Vagina (tissue), 2 donors: ENCODE data around the gene TMIGD2.

Experiments
- CTCF ChIP-seq, 3 experiments: fragments of 450-650 bp in 2 of 3; fragments of 200-600 bp in 1 of 3; sonication (generic) in 1 of 3; IDR thresholded peaks; one replicate each; pipeline ENCODE4 v1.5.1; 2017 to 2019; ENCODE audit warnings: antibody characterized with exemption in 3 of 3, mild to moderate bottlenecking in 2 of 3, moderate library complexity in 2 of 3
- POLR2A ChIP-seq, 2 donors: fragments of 450-650 bp; IDR thresholded peaks; one replicate each; pipeline ENCODE4 v1.6.1; 2017; ENCODE audit warnings: antibody characterized with exemption in 2 of 2, mild to moderate bottlenecking in 2 of 2, moderate library complexity in 2 of 2
- POLR2AphosphoS5 ChIP-seq, 2 donors: sonication (generic); formaldehyde crosslinking; IDR thresholded peaks; one replicate each; pipeline ENCODE4 v1.9.0; 2017; ENCODE audit warnings: antibody characterized with exemption in 2 of 2, mild to moderate bottlenecking in 2 of 2, low read depth in 1 of 2; ENCODE audit not compliant: insufficient read depth in 1 of 2

DNA sequence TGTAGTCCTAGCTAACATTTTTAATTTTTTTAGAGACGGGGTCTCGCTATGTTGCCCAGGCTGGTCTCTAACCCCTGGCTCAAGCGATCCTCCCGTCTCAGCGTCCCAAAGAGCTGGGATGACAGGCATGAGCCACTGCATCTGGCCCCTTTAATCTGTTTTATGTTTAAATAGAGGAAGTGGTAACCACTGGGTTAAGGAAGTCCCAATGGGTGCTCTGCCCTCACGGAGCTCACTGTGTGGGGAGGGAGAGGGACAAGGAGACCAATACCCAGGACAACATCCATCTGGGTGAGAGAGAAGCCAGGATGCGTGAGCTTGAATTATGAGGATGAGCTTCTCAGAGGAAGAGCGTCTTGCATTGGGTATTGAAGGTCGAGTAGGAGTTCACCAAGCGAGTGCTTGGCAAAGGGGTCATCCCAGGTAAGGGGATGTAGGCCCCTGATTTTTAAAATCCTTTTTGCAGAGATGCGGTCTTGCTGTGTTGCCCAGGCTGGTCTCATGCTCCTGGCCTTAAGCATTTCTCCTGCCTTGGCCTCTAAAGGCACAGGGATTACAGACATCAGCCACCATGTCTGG lies 41.5 kb downstream of the TMIGD2 start:
- TF ChIP-seq POLR2A (IDR thresholded peaks at IDR 0.05) (no peak), CTCF (IDR thresholded peaks at IDR 0.05) (no peak), POLR2AphosphoS5 (IDR thresholded peaks at IDR 0.05; ENCODE audit: insufficient read depth in 1 of 2, low read depth in 1 of 2) (no peak)
